ENCODE data around the gene CAMK1G. TPM values are rescaled to one million over a fixed set of nuclear protein-coding genes. Genes with fewer than 3 reads are reported as not detected.
A peak's percentile ranks its signal among the peaks of the same experiment; 100 is the strongest.

Gene CAMK1G
- total and polyA plus RNA-seq, 2 donors (not counting 1 experiment from before 2014, with no cell fraction given): not detected

GRCh38 chr1:209567698-209568175 lies 15.8 kb upstream of the CAMK1G start:
- WGBS (ENCODE audit: insufficient coverage): no CpG with 5 or more reads among the region's 1 CpG
- Histone ChIP-seq H3K27ac (ENCODE audit: low read length in 2 of 2) (no peak overlapping the region), H3K36me3 (replicated peaks in 1 of 2; ENCODE audit: control extremely low read depth in 1 of 2, control insufficient read depth in 1 of 2, extremely low read depth in 1 of 2, insufficient read depth in 2 of 2, low read length in 1 of 2) (no peaks in the 10 kb centered on the region), H3K9me3 (ENCODE audit: control extremely low read depth in 1 of 3, control insufficient read depth in 2 of 3, insufficient read depth in 1 of 3, low read length in 2 of 3) (no peaks in the 10 kb centered on the region), H3K4me1 (ENCODE audit: control insufficient read depth in 2 of 2, insufficient read depth in 2 of 2, low read length in 2 of 2) (peaks cover 4 to 5% of the 10 kb centered on the region in 2 donors), H3K79me2 (ENCODE audit: control insufficient read depth, insufficient read depth, low read length) (no peaks in the 10 kb centered on the region), H3K4me3 (ENCODE audit: control extremely low read depth in 1 of 5, extremely low read depth in 1 of 5, insufficient read depth in 1 of 5, low read depth in 2 of 5, low read length in 4 of 5) (no peak overlapping the region), H3K27me3 (replicated peaks in 1 of 4; ENCODE audit: control extremely low read depth in 1 of 4, control insufficient read depth in 3 of 4, insufficient read depth in 4 of 4, low read length in 3 of 4) (peaks cover 0 to 20% (median 11%) of the 10 kb centered on the region in 4 experiments), H3K4me2 (replicated peaks; ENCODE audit: low read depth, low read length, poor library complexity, severe bottlenecking) (no peak overlapping the region), H4K20me1 (ENCODE audit: control insufficient read depth, insufficient read depth, low read length, poor library complexity, severe bottlenecking) (no peaks in the 10 kb centered on the region), H3K9ac (ENCODE audit: low read length) (no peak overlapping the region), H2AFZ (ENCODE audit: insufficient read depth, low read depth, low read length, poor library complexity, severe bottlenecking) (no peak overlapping the region)
- Mint-ChIP-seq H3K27ac (no peak overlapping the region), H3K4me1 (peaks cover 5% of the 10 kb centered on the region), H3K9me3 (ENCODE audit: insufficient read depth) (no peaks in the 10 kb centered on the region), H3K4me3 (no peak overlapping the region), H3K27me3 (peaks cover 48% of the 10 kb centered on the region)
- ATAC-seq (ENCODE audit: low read depth) (no peak), DNase-seq (no peak)
- TF ChIP-seq CTCF (IDR thresholded peaks at IDR 0.05) (no peak), EZH2 (IDR thresholded peaks at IDR 0.05; ENCODE audit: borderline replicate concordance, insufficient read depth, low read depth, low read length, poor library complexity, severe bottlenecking) (no peak)
- CTCF ChIA-PET: interaction anchor here (0.9 to 5.0 kb wide), 11 partner anchors 9 to 365 kb away, joined by 3 to 59 read pairs (median 4); partner anchors contain the start of gene CAMK1G
- intact Hi-C loops (cut with micrococcal nuclease): no loop called here
- POLR2A ChIA-PET: no interaction called here

- H3K4me1 Mint-ChIP-seq: peaks cover 5% of the 10 kb centered on the region
- no peaks in the 10 kb centered on the region for H4K20me1 ChIP-seq (ENCODE audit: control insufficient read depth, insufficient read depth, low read length, poor library complexity, severe bottlenecking)
- H2AFZ ChIP-seq (ENCODE audit: insufficient read depth, low read depth, low read length, poor library complexity, severe bottlenecking): peak overlapping the region; percentile 72
- H3K36me3 ChIP-seq (replicated peaks in 1 of 2; ENCODE audit: control extremely low read depth in 1 of 2, control insufficient read depth in 1 of 2, extremely low read depth in 1 of 2, insufficient read depth in 2 of 2, low read length in 1 of 2): no peaks in the 10 kb centered on the region
- H3K4me3 Mint-ChIP-seq: no peak overlapping the region
- peaks cover 4 to 5% of the 10 kb centered on the region in 2 donors for H3K4me1 ChIP-seq (ENCODE audit: control insufficient read depth in 2 of 2, insufficient read depth in 2 of 2, low read length in 2 of 2)
- peak overlapping the region; percentile 52 for H3K4me2 ChIP-seq (replicated peaks; ENCODE audit: low read depth, low read length, poor library complexity, severe bottlenecking)
- TF ChIP-seq EZH2 (IDR thresholded peaks at IDR 0.05; ENCODE audit: borderline replicate concordance, insufficient read depth, low read depth, low read length, poor library complexity, severe bottlenecking) (no peak), CTCF (IDR thresholded peaks at IDR 0.05) (peak; percentile 83)
- DNase-seq (peak; percentile 71), ATAC-seq (ENCODE audit: low read depth) (peak; percentile 54)
- no peak overlapping the region for H3K27ac ChIP-seq (ENCODE audit: low read length in 2 of 2)
- H3K79me2 ChIP-seq (ENCODE audit: control insufficient read depth, insufficient read depth, low read length): no peaks in the 10 kb centered on the region
- H3K27me3 Mint-ChIP-seq: peaks cover 56% of the 10 kb centered on the region
- peaks cover 0 to 20% (median 11%) of the 10 kb centered on the region in 4 experiments for H3K27me3 ChIP-seq (replicated peaks in 1 of 4; ENCODE audit: control extremely low read depth in 1 of 4, control insufficient read depth in 3 of 4, insufficient read depth in 4 of 4, low read length in 3 of 4)
- H3K4me3 ChIP-seq (ENCODE audit: control extremely low read depth in 1 of 5, extremely low read depth in 1 of 5, insufficient read depth in 1 of 5, low read depth in 2 of 5, low read length in 4 of 5): no peak overlapping the region
- no peak overlapping the region for H3K27ac Mint-ChIP-seq
- ChIA-PET POLR2A (no interaction called here), CTCF (interaction anchor here (0.7 to 5.0 kb wide), 24 partner anchors 10 to 258 kb away, joined by 3 to 59 read pairs (median 4); partner anchors contain the start of genes TRAF3IP3 and UTP25)
- peak overlapping the region; percentile 41 for H3K9ac ChIP-seq (ENCODE audit: low read length)
- intact Hi-C loops (cut with micrococcal nuclease): loop anchor here (1.0 kb wide), 2 partner anchors 58 to 178 kb away; no protein-coding TSS in a partner anchor
- 12% methylated on average over 8 of the region's 9 CpGs for WGBS (ENCODE audit: insufficient coverage)
- no peaks in the 10 kb centered on the region for H3K9me3 ChIP-seq (ENCODE audit: control extremely low read depth in 1 of 3, control insufficient read depth in 2 of 3, insufficient read depth in 1 of 3, low read length in 2 of 3)
- H3K9me3 Mint-ChIP-seq (ENCODE audit: insufficient read depth): no peaks in the 10 kb centered on the region
Observed at GRCh38 chr1:209569455-209570207, 13.9 kb upstream of the CAMK1G start.
